Astrocyte (in vitro differentiated cells and primary cell): ENCODE measurements around the gene CALCOCO1. TPM values are rescaled to one million over a fixed set of nuclear protein-coding genes. Genes with fewer than 3 reads are reported as not detected.

Source experiments
- DNase-seq: peaks from one replicate; pipeline ENCODE4 v3.0.0-alpha.2; 2010; ENCODE audit warnings: low read depth
- FAIRE-seq: peaks from 2 replicates; lab custom pipeline; 2011; peaks lifted over from hg19 to GRCh38; lab: Jason Lieb, UNC
- H2AFZ ChIP-seq: 2 replicates; pipeline ENCODE4 v1.6.0; 2012; ENCODE audit warnings: low read depth, low read length, inconsistent platforms
- H3K27ac ChIP-seq: 2 replicates; pipeline ENCODE4 v1.5.1; 2011; ENCODE audit warnings: low read depth, low read length, inconsistent platforms
- H3K27me3 ChIP-seq: 2 replicates; pipeline ENCODE4 v1.6.0; 2011; ENCODE audit warnings: low read length, inconsistent platforms; ENCODE audit not compliant: insufficient read depth
- H3K36me3 ChIP-seq: 2 replicates; pipeline ENCODE4 v1.5.1; 2011; ENCODE audit warnings: low read length, inconsistent platforms; ENCODE audit not compliant: insufficient read depth
- H3K4me1 ChIP-seq: 2 replicates; pipeline ENCODE4 v1.5.1; 2011; ENCODE audit warnings: low read length, inconsistent platforms; ENCODE audit not compliant: insufficient read depth
- H3K4me2 ChIP-seq: 2 replicates; pipeline ENCODE4 v1.6.0; 2012; ENCODE audit warnings: low read length, inconsistent platforms
- H3K4me3 ChIP-seq: 2 replicates; pipeline ENCODE4 v1.5.1; 2011; ENCODE audit warnings: low read depth, mild to moderate bottlenecking, low read length, inconsistent platforms; ENCODE audit not compliant: insufficient read depth
- H3K79me2 ChIP-seq: 2 replicates; pipeline ENCODE4 v1.6.0; 2012; ENCODE audit warnings: mild to moderate bottlenecking, low read length, inconsistent platforms; ENCODE audit not compliant: insufficient read depth
- H3K9ac ChIP-seq: 2 replicates; pipeline ENCODE4 v1.6.0; 2012; ENCODE audit warnings: mild to moderate bottlenecking, low read length, inconsistent platforms
- H3K9me3 ChIP-seq: 2 replicates; pipeline ENCODE4 v1.5.1; 2012; ENCODE audit warnings: low read depth, mild to moderate bottlenecking, low read length, inconsistent platforms; ENCODE audit not compliant: insufficient read depth
- H4K20me1 ChIP-seq: 2 replicates; pipeline ENCODE4 v1.6.0; 2012; ENCODE audit warnings: low read length, inconsistent platforms; ENCODE audit not compliant: insufficient read depth
- H3K27ac Mint-ChIP-seq: one replicate; pipeline ENCODE4 v1.8.0; 2021; ENCODE audit warnings: mild to moderate bottlenecking, mixed read lengths; ENCODE audit not compliant: unreplicated experiment
- H3K27me3 Mint-ChIP-seq: one replicate; pipeline ENCODE4 v1.8.0; 2021; ENCODE audit warnings: low read depth, mixed read lengths; ENCODE audit not compliant: unreplicated experiment
- H3K36me3 Mint-ChIP-seq: one replicate; pipeline ENCODE4 v1.8.0; 2021; ENCODE audit warnings: low read depth, mixed read lengths; ENCODE audit not compliant: unreplicated experiment
- H3K4me1 Mint-ChIP-seq: one replicate; pipeline ENCODE4 v1.8.0; 2021; ENCODE audit warnings: low read depth, mixed read lengths; ENCODE audit not compliant: unreplicated experiment
- H3K4me3 Mint-ChIP-seq: one replicate; pipeline ENCODE4 v1.8.0; 2021; ENCODE audit warnings: mild to moderate bottlenecking, moderate library complexity, mixed read lengths; ENCODE audit not compliant: unreplicated experiment
- H3K9me3 Mint-ChIP-seq: one replicate; pipeline ENCODE4 v1.8.0; 2021; ENCODE audit warnings: mild to moderate bottlenecking, mixed read lengths; ENCODE audit not compliant: unreplicated experiment
- EZH2 ChIP-seq: IDR thresholded peaks from 2 replicates; pipeline ENCODE4 v1.6.1; 2012; ENCODE audit warnings: mild to moderate bottlenecking, low read length, inconsistent platforms; ENCODE audit not compliant: insufficient read depth
- total RNA-seq: library from RNA; stranded (reverse); gene quantifications from 2 replicates; pipeline ENCODE4 v1.2.1, GENCODE V29; 2021
- TF ChIP-seq, protein P1 (sequence below): IDR thresholded peaks from 2 replicates; pipeline ENCODE4 v1.5.1; 2011; ENCODE audit warnings: low read depth, mild to moderate bottlenecking, inconsistent platforms, low read length, moderate library complexity; ENCODE audit not compliant: insufficient read depth

The CALCOCO1 gene
- total RNA-seq, 1 donor from 2014 or later = 85.2 TPM

DNA sequence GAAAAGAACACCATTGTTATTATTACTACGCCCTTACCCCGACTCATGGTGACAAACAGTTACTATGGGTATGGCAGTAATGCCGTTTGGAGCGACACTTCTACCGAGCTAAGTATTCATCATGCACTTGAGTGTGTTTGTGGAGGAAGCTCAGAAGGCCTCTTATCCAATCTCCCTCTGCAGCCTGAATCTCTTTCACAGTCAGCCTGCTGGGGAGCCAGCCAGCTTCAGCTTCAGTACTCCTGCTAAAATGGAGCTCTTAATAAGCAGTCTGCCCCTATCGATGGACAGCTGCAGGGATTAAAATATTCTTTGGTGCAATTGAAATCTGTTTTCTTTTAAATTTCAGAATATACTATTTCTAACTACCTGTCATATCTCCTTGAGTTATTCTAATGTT lies 26.7 kb downstream of the CALCOCO1 start:
- peaks cover 11% of the 10 kb centered on the region for H3K4me1 ChIP-seq

DNA sequence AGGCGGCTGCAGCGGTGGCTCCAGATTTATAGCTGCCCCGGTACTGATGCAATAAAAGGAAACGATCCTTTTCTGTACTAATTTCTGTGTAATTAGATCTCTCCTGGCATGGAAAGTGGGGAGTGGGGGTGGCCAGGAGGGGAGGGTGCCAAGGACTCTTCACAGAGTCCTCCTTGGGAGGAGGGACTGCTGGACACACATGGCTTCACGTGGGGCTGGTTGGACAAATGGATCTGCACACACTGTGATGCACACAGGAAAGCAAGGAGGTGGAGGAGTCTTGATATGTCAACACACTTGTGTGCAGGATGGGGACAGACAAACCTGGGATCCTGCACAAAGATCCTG lies 27.6 kb downstream of the CALCOCO1 start:
- Mint-ChIP-seq H3K4me1 (no peaks in the 10 kb centered on the region), H3K27me3 (peaks cover 82% of the 10 kb centered on the region), H3K9me3 (no peaks in the 10 kb centered on the region), H3K4me3 (no peak overlapping the region), H3K36me3 (no peaks in the 10 kb centered on the region), H3K27ac (no peak overlapping the region)
- Histone ChIP-seq H4K20me1 (no peaks in the 10 kb centered on the region), H3K79me2 (no peaks in the 10 kb centered on the region), H3K27ac (no peak overlapping the region), H3K4me2 (no peak overlapping the region), H3K9ac (no peak overlapping the region), H2AFZ (no peak overlapping the region), H3K36me3 (no peaks in the 10 kb centered on the region), H3K4me1 (peaks cover 12% of the 10 kb centered on the region), H3K4me3 (no peak overlapping the region), H3K27me3 (peaks cover 65% of the 10 kb centered on the region), H3K9me3 (no peaks in the 10 kb centered on the region)
- DNase-seq = no peak
- no peak for FAIRE-seq
- TF ChIP-seq, protein P1, sequence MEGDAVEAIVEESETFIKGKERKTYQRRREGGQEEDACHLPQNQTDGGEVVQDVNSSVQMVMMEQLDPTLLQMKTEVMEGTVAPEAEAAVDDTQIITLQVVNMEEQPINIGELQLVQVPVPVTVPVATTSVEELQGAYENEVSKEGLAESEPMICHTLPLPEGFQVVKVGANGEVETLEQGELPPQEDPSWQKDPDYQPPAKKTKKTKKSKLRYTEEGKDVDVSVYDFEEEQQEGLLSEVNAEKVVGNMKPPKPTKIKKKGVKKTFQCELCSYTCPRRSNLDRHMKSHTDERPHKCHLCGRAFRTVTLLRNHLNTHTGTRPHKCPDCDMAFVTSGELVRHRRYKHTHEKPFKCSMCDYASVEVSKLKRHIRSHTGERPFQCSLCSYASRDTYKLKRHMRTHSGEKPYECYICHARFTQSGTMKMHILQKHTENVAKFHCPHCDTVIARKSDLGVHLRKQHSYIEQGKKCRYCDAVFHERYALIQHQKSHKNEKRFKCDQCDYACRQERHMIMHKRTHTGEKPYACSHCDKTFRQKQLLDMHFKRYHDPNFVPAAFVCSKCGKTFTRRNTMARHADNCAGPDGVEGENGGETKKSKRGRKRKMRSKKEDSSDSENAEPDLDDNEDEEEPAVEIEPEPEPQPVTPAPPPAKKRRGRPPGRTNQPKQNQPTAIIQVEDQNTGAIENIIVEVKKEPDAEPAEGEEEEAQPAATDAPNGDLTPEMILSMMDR = no peak
- no peak for TF ChIP-seq EZH2

More for the DNA sequence above, 26.7 kb downstream of the CALCOCO1 start:
- Histone ChIP-seq H3K9me3 (no peaks in the 10 kb centered on the region), H3K4me3 (no peak overlapping the region), H4K20me1 (no peaks in the 10 kb centered on the region), H3K27ac (no peak overlapping the region), H3K79me2 (no peaks in the 10 kb centered on the region), H3K4me2 (no peak overlapping the region), H3K9ac (no peak overlapping the region), H3K36me3 (no peaks in the 10 kb centered on the region), H2AFZ (no peak overlapping the region), H3K27me3 (peaks cover 67% of the 10 kb centered on the region)
- H3K9me3 Mint-ChIP-seq = no peaks in the 10 kb centered on the region
- no peaks in the 10 kb centered on the region for H3K4me1 Mint-ChIP-seq
- H3K36me3 Mint-ChIP-seq = no peaks in the 10 kb centered on the region
- H3K27ac Mint-ChIP-seq = no peak overlapping the region
- DNase-seq = no peak
- FAIRE-seq = no peak
- no peak overlapping the region for H3K4me3 Mint-ChIP-seq
- TF ChIP-seq, protein P1 = no peak
- no peak for TF ChIP-seq EZH2
- H3K27me3 Mint-ChIP-seq = peaks cover 81% of the 10 kb centered on the region

DNA sequence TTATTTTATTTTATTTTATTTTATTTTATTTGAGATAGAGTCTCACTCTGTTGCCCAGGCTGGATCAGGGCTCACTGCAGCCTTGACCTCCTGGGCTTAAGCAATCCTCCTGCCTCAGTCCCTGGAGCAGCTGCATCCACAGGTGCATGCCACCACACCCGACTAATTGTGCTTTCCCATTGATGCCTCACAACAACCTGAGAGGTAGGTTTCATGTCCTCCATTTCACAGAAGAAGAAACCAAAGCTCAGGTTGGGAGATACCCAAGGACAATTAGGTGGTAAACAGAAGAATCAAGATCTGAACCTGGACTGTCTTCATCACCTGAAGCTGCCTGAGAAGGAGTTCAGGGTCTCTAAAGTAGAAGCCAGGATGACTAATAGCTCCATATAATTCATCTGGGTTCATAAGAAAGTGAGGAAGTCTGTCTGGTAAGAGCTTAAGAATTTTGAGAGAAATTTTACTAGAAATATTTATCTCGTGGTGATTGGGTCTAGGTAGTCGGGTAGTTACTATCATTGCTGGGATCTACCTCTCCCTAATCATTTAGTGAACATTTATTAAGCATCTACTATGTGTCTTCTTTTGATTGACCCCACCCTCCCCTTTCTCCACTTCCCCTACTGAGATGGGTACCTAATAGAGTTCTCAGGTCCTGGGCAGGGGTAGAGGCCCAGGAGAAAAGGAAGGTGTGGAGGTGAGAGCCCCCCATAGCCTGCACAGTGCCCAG lies 28.1 kb downstream of the CALCOCO1 start:
- DNase-seq (no peak), FAIRE-seq (no peak)
- no peaks in the 10 kb centered on the region for H3K9me3 ChIP-seq
- TF ChIP-seq EZH2 = no peak
- TF ChIP-seq, protein P1 = no peak
- no peak overlapping the region for H3K27ac Mint-ChIP-seq
- no peak overlapping the region for H3K4me3 ChIP-seq
- H3K4me1 ChIP-seq = peaks cover 12% of the 10 kb centered on the region
- no peaks in the 10 kb centered on the region for H4K20me1 ChIP-seq
- no peaks in the 10 kb centered on the region for H3K9me3 Mint-ChIP-seq
- peaks cover 65% of the 10 kb centered on the region for H3K27me3 ChIP-seq
- H3K36me3 Mint-ChIP-seq = no peaks in the 10 kb centered on the region
- H3K79me2 ChIP-seq = no peaks in the 10 kb centered on the region
- H3K36me3 ChIP-seq = no peaks in the 10 kb centered on the region
- no peak overlapping the region for H3K27ac ChIP-seq
- H3K4me1 Mint-ChIP-seq = no peaks in the 10 kb centered on the region
- no peak overlapping the region for H2AFZ ChIP-seq
- H3K4me2 ChIP-seq = no peak overlapping the region
- H3K4me3 Mint-ChIP-seq = no peak overlapping the region
- H3K9ac ChIP-seq = no peak overlapping the region
- peaks cover 82% of the 10 kb centered on the region for H3K27me3 Mint-ChIP-seq
